Hepatocyte (in vitro differentiated cells): ENCODE measurements around the gene SEPTIN10. TPM values are rescaled to one million over a fixed set of nuclear protein-coding genes. Genes with fewer than 3 reads are reported as not detected.

Experiments
- DNase-seq: peaks from one replicate; pipeline ENCODE4 v3.0.0-alpha.2; 2016; ENCODE audit warnings: low spot score
- H2AFZ ChIP-seq: fragments of 200-600 bp; sonication (generic); 2 replicates; pipeline ENCODE4 v1.6.0; 2016; ENCODE audit warnings: antibody characterized with exemption, mild to moderate bottlenecking
- H3K27ac ChIP-seq: fragments of 200-600 bp; sonication (generic); 2 replicates; pipeline ENCODE4 v1.5.1; 2016; ENCODE audit warnings: mild to moderate bottlenecking
- H3K27me3 ChIP-seq: fragments of 200-600 bp; sonication (generic); 2 replicates; pipeline ENCODE4 v1.6.1; 2016
- H3K36me3 ChIP-seq: fragments of 200-600 bp; sonication (generic); replicated peaks from 2 replicates; pipeline ENCODE4 v1.5.1; 2016; ENCODE audit warnings: low read depth; ENCODE audit not compliant: insufficient read depth
- H3K4me1 ChIP-seq: fragments of 200-600 bp; sonication (generic); 2 replicates; pipeline ENCODE4 v1.5.1; 2016; ENCODE audit warnings: mild to moderate bottlenecking, moderate library complexity; ENCODE audit not compliant: insufficient read depth
- H3K4me2 ChIP-seq: fragments of 200-600 bp; sonication (generic); 2 replicates; pipeline ENCODE4 v1.6.0; 2016
- H3K4me3 ChIP-seq: fragments of 200-600 bp; sonication (generic); 2 replicates; pipeline ENCODE4 v1.5.1; 2016; ENCODE audit warnings: mild to moderate bottlenecking
- H3K79me2 ChIP-seq: fragments of 200-600 bp; sonication (generic); 2 replicates; pipeline ENCODE4 v1.6.0; 2017; ENCODE audit warnings: mild to moderate bottlenecking
- H3K9me2 ChIP-seq: fragments of 200-600 bp; sonication (generic); replicated peaks from 2 replicates; pipeline ENCODE4 v1.6.0; 2017; ENCODE audit warnings: mild to moderate bottlenecking; ENCODE audit not compliant: insufficient read depth
- H3K9me3 ChIP-seq: fragments of 200-600 bp; sonication (generic); 2 replicates; pipeline ENCODE4 v1.5.1; 2016; ENCODE audit warnings: low read depth, mild to moderate bottlenecking
- H4K20me1 ChIP-seq: fragments of 200-600 bp; sonication (generic); 2 replicates; pipeline ENCODE4 v1.6.0; 2016; ENCODE audit warnings: mild to moderate bottlenecking; ENCODE audit not compliant: insufficient read depth, poor library complexity, severe bottlenecking
- EZH2 ChIP-seq: fragments of 200-600 bp; sonication (generic); IDR thresholded peaks from 2 replicates; pipeline ENCODE4 v1.6.1; 2016; ENCODE audit warnings: antibody characterized with exemption, mild to moderate bottlenecking, borderline replicate concordance
- EZH2phosphoT487 ChIP-seq: fragments of 200-600 bp; sonication (generic); IDR thresholded peaks from one replicate; pipeline ENCODE4 v1.6.1; 2018; ENCODE audit warnings: antibody characterized with exemption, mild to moderate bottlenecking, low read depth, moderate library complexity; ENCODE audit not compliant: unreplicated experiment, severe bottlenecking
- WGBS: methylation state at CpG from one replicate; pipeline ENCODE4 v1.1.6; 2016; ENCODE audit warnings: low lambda C conversion rate; ENCODE audit errors: missing lambda C conversion rate; 5-methylcytosine and 5-hydroxymethylcytosine counted together
- polyA plus RNA-seq: library from polyadenylated mRNA; unstranded; fragments of >200 nt; fragmentation: Nextera tagmentation; extraction: Ambion mirVana; gene quantifications from 2 replicates; pipeline ENCODE4 v1.2.1, GENCODE V29; 2016
- total RNA-seq: library from RNA; depleted of rRNA; stranded (reverse); fragments of >200 nt; gene quantifications from 2 replicates; pipeline ENCODE4 v1.2.3, GENCODE V29; 2014
- TF ChIP-seq, protein P1 (sequence below): fragments of 200-600 bp; sonication (generic); IDR thresholded peaks from 2 replicates; pipeline ENCODE4 v1.5.1; 2016; ENCODE audit warnings: antibody characterized with exemption, mild to moderate bottlenecking; ENCODE audit not compliant: poor library complexity

The SEPTIN10 gene
- total and polyA plus RNA-seq, 2 experiments from 2014 or later = 38.7 to 58.7 TPM

DNA sequence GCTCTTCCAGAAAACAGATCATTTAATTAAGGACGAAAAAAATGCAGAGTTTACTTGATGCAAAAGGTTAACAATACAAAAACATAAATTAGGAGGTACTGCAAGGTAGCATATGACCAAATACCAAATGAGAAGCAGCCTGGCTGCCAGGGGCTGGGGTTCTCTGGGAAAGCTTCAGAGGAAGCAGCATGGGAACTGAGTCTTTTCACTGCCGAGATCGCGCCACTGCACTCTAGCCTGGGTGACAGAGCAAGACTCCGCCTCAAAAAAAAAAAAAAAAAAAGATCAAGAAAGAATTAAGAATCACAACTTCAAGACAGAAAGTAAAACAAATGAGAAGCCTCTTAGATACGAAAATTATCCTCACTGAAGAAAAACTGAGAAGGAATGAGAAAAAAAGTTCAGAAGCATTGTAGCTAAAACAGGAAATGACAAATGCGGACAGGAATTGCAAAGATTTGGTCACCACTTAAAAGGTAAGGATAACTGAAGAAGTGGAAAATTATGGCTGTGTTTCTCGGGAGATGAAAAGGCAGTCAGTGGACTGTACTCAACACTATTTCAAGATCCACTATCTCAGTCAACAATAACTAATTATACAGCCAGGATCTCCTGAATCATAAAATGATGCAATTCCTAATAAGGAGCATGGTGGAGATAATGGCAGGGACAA lies 4.3 kb downstream of the SEPTIN10 start:
- Histone ChIP-seq H3K27ac (peak overlapping the region; percentile 64), H2AFZ (no peak overlapping the region)
- WGBS = 75% methylated on average over 8 of the region's 8 CpGs

DNA sequence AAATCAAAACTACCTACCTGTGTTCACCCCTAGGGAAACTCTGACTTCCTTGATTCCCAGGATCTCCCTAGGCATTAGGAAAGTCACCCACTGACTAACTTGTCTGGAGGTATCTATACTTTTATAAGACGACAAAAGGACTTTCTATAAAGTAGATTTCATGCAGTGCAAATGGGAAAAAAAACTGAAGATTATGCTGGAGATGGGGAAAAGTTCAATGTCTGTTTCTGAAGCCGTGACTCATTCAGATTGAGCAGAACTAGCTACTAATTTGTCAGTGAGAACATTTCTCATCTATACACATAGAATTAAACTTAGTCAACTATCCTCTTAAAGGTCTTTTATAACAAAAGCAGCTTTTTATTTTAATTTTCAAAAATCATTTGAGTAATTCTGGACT lies 6.0 kb downstream of the SEPTIN10 start:
- H3K79me2 ChIP-seq = peaks cover 98% of the 10 kb centered on the region
- H3K36me3 ChIP-seq = no peaks in the 10 kb centered on the region
- no peaks in the 10 kb centered on the region for H3K9me3 ChIP-seq
- no peak overlapping the region for H3K4me3 ChIP-seq
- H3K9me2 ChIP-seq = no peaks in the 10 kb centered on the region
- H4K20me1 ChIP-seq = peaks cover 20% of the 10 kb centered on the region
- no peak overlapping the region for H3K27ac ChIP-seq
- DNase-seq = no peak
- no peak overlapping the region for H3K4me2 ChIP-seq
- no peak for TF ChIP-seq EZH2phosphoT487
- no peak for TF ChIP-seq EZH2
- TF ChIP-seq, protein P1, sequence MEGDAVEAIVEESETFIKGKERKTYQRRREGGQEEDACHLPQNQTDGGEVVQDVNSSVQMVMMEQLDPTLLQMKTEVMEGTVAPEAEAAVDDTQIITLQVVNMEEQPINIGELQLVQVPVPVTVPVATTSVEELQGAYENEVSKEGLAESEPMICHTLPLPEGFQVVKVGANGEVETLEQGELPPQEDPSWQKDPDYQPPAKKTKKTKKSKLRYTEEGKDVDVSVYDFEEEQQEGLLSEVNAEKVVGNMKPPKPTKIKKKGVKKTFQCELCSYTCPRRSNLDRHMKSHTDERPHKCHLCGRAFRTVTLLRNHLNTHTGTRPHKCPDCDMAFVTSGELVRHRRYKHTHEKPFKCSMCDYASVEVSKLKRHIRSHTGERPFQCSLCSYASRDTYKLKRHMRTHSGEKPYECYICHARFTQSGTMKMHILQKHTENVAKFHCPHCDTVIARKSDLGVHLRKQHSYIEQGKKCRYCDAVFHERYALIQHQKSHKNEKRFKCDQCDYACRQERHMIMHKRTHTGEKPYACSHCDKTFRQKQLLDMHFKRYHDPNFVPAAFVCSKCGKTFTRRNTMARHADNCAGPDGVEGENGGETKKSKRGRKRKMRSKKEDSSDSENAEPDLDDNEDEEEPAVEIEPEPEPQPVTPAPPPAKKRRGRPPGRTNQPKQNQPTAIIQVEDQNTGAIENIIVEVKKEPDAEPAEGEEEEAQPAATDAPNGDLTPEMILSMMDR = no peak
- no peaks in the 10 kb centered on the region for H3K27me3 ChIP-seq
- 77% methylated on average over 2 of the region's 2 CpGs for whole genome bisulfite sequencing
- H2AFZ ChIP-seq = no peak overlapping the region
- peaks cover 9% of the 10 kb centered on the region for H3K4me1 ChIP-seq

More for the DNA sequence above, 4.3 kb downstream of the SEPTIN10 start:
- H3K79me2 ChIP-seq = peaks cover 86% of the 10 kb centered on the region
- TF ChIP-seq, protein P1 = no peak
- no peak for TF ChIP-seq EZH2phosphoT487
- TF ChIP-seq EZH2 = no peak
- peaks cover 9% of the 10 kb centered on the region for H3K4me1 ChIP-seq
- peak overlapping the region; percentile 55 for H3K4me2 ChIP-seq
- no peaks in the 10 kb centered on the region for H3K36me3 ChIP-seq
- no peaks in the 10 kb centered on the region for H3K27me3 ChIP-seq
- no peak overlapping the region for H3K4me3 ChIP-seq
- H3K9me3 ChIP-seq = no peaks in the 10 kb centered on the region
- DNase-seq = no peak
- H3K9me2 ChIP-seq = no peaks in the 10 kb centered on the region
- H4K20me1 ChIP-seq = peaks cover 20% of the 10 kb centered on the region

DNA sequence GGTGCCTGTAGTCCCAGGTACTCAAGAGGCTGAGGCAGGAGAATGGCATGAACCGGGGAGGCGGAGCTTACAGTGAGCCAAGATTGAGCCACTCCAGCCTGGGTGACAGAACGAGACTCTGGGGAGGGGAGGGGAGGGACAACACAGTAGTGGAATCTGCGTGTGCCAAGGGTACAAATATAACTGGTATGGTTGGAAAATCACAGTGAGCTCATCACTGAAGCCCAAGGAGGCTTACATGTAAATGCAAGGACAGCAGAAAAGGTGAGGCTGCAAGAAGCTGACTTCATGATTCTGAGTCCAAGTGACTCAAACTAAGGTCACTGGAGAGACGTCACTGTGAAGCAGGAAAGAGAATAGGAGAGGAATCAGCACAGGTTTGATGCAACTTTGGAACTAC lies 9.2 kb downstream of the SEPTIN10 start:
- TF ChIP-seq EZH2 (no peak), EZH2phosphoT487 (no peak)
- TF ChIP-seq, protein P1 = no peak
- H3K4me1 ChIP-seq = no peaks in the 10 kb centered on the region
- no peak overlapping the region for H2AFZ ChIP-seq
- H3K36me3 ChIP-seq = no peaks in the 10 kb centered on the region
- H3K4me3 ChIP-seq = no peak overlapping the region
- peaks cover 98% of the 10 kb centered on the region for H3K79me2 ChIP-seq
- no peaks in the 10 kb centered on the region for H3K27me3 ChIP-seq
- peak; percentile 28 for DNase-seq
- no peak overlapping the region for H3K27ac ChIP-seq
- peaks cover 19% of the 10 kb centered on the region for H4K20me1 ChIP-seq
- no peak overlapping the region for H3K4me2 ChIP-seq
- no peaks in the 10 kb centered on the region for H3K9me3 ChIP-seq
- no peaks in the 10 kb centered on the region for H3K9me2 ChIP-seq
- 90% methylated on average over 5 of the region's 5 CpGs for WGBS
